ENCODE data around the gene GNG11.

- TF ChIP-seq CTCF (IDR thresholded peaks at IDR 0.05) (no peak), POLR2A (IDR thresholded peaks at IDR 0.05) (no peak)
Observed at GRCh38 chr7:93890464-93891068, 31.0 kb upstream of the GNG11 start, which contains the start of gene TFPI2.
